GM23248 (cell line): ENCODE measurements around the gene ARFGEF3. TPM values are rescaled to one million over a fixed set of nuclear protein-coding genes. Genes with fewer than 3 reads are reported as not detected.

Source experiments
- DNase-seq: peaks from one replicate; pipeline ENCODE4 v3.0.0-alpha.2; 2015
- H2AFZ ChIP-seq: fragments of 200-600 bp; sonication (generic); 2 replicates; pipeline ENCODE4 v1.6.1; 2016; ENCODE audit warnings: antibody characterized with exemption
- H3F3A ChIP-seq: fragments of 200-600 bp; sonication (generic); 2 replicates; pipeline ENCODE4 v1.6.1; 2016; ENCODE audit warnings: mild to moderate bottlenecking, antibody characterized with exemption, mixed run types; ENCODE audit not compliant: insufficient read depth
- H3K27ac ChIP-seq: fragments of 200-600 bp; sonication (generic); 2 replicates; pipeline ENCODE4 v1.5.1; 2016; ENCODE audit warnings: mild to moderate bottlenecking
- H3K27me3 ChIP-seq: fragments of 200-600 bp; sonication (generic); replicated peaks from 2 replicates; pipeline ENCODE4 v1.6.1; 2016; ENCODE audit warnings: mild to moderate bottlenecking; ENCODE audit not compliant: insufficient read depth
- H3K36me3 ChIP-seq: fragments of 200-600 bp; sonication (generic); 2 replicates; pipeline ENCODE4 v1.6.1; 2016; ENCODE audit warnings: low read depth, mild to moderate bottlenecking
- H3K4me1 ChIP-seq: fragments of 200-600 bp; sonication (generic); 2 replicates; pipeline ENCODE4 v1.6.1; 2016; ENCODE audit warnings: mild to moderate bottlenecking; ENCODE audit not compliant: insufficient read depth
- H3K4me2 ChIP-seq: fragments of 200-600 bp; sonication (generic); one replicate; pipeline ENCODE4 v1.6.1; 2016; ENCODE audit warnings: mild to moderate bottlenecking; ENCODE audit not compliant: unreplicated experiment
- H3K4me3 ChIP-seq: fragments of 200-600 bp; sonication (generic); 2 replicates; pipeline ENCODE4 v1.5.1; 2016; ENCODE audit warnings: mild to moderate bottlenecking
- H3K79me2 ChIP-seq: fragments of 200-600 bp; sonication (generic); 2 replicates; pipeline ENCODE4 v1.6.1; 2016; ENCODE audit warnings: mild to moderate bottlenecking; ENCODE audit not compliant: insufficient read depth
- H3K9ac ChIP-seq: fragments of 200-600 bp; sonication (generic); 2 replicates; pipeline ENCODE4 v1.6.1; 2016; ENCODE audit warnings: mild to moderate bottlenecking
- H3K9me2 ChIP-seq: fragments of 200-600 bp; sonication (generic); 2 replicates; pipeline ENCODE4 v1.6.1; 2016; ENCODE audit warnings: mixed run types, mild to moderate bottlenecking, moderate library complexity; ENCODE audit not compliant: insufficient read depth
- H3K9me3 ChIP-seq: fragments of 200-600 bp; sonication (generic); one replicate; pipeline ENCODE4 v1.6.1; 2017; ENCODE audit warnings: low read depth
- H4K20me1 ChIP-seq: fragments of 200-600 bp; sonication (generic); 2 replicates; pipeline ENCODE4 v1.6.0; 2016; ENCODE audit not compliant: insufficient read depth
- EZH2 ChIP-seq: fragments of 200-600 bp; sonication (generic); IDR thresholded peaks from 2 replicates; pipeline ENCODE4 v1.6.1; 2018; ENCODE audit warnings: antibody characterized with exemption, mild to moderate bottlenecking; ENCODE audit not compliant: insufficient read depth, poor library complexity, severe bottlenecking
- EZH2phosphoT487 ChIP-seq: fragments of 200-600 bp; sonication (generic); IDR thresholded peaks from 2 replicates; pipeline ENCODE4 v1.6.1; 2018; ENCODE audit warnings: antibody characterized with exemption, moderate library complexity, mild to moderate bottlenecking, low read depth; ENCODE audit not compliant: insufficient read depth
- WGBS, 2 experiments: methylation state at CpG; one replicate each; pipeline ENCODE4 v1.1.6; 2015 to 2017; ENCODE audit warnings: low lambda C conversion rate in 2 of 2, low coverage in 1 of 2; ENCODE audit errors: missing lambda C conversion rate in 2 of 2; 5-methylcytosine and 5-hydroxymethylcytosine counted together
- in situ Hi-C: fragments of 300-500 bp; cut with MboI; formaldehyde crosslinking; loops from 2 replicates; pipeline ENCODE4 v1.15.0; 2020
- polyA plus RNA-seq: library from polyadenylated mRNA; unstranded; fragments of >200 nt; fragmentation: Nextera tagmentation; extraction: Ambion mirVana; gene quantifications from 2 replicates; pipeline ENCODE4 v1.2.1, GENCODE V29; 2016
- total RNA-seq: library from RNA; depleted of rRNA; stranded (reverse); fragments of >200 nt; shearing (Covaris generic); gene quantifications from 2 replicates; pipeline ENCODE4 v1.2.3, GENCODE V29; 2014

The ARFGEF3 gene
- total and polyA plus RNA-seq, 2 experiments from 2014 or later = 0.06 to 0.11 TPM

DNA sequence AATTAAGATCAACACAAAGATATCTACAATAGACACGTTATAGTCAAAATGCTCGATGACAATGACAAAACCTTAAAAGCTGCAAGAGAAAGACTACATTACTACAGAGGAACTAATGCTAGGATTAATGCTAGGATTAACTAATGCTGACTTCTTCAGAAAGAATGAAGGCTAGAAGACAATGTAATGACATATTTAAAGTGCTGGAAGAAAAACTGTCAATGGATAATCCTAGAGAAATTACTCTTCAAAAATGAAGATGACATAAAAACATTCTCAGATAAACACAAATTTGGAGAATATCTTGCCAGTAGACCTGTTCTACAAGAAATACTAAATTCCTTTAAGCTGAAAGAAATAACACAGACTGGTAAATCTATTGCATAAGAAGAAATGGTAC is 140.8 kb downstream of the ARFGEF3 start:
- in situ Hi-C loops = no loop called here
- Histone ChIP-seq H3K27me3 (no peaks in the 10 kb centered on the region), H3K9ac (no peak overlapping the region), H3K36me3 (no peaks in the 10 kb centered on the region), H3K9me3 (no peaks in the 10 kb centered on the region), H3K4me2 (no peak overlapping the region), H4K20me1 (no peaks in the 10 kb centered on the region), H3K4me3 (no peak overlapping the region), H3K9me2 (no peaks in the 10 kb centered on the region), H3K27ac (no peak overlapping the region), H3K4me1 (peaks cover 7% of the 10 kb centered on the region; the same call in 1 of the 2 replicates), H2AFZ (no peak overlapping the region), H3F3A (no peaks in the 10 kb centered on the region), H3K79me2 (no peaks in the 10 kb centered on the region)
- no peak for DNase-seq
- TF ChIP-seq EZH2phosphoT487 (no peak), EZH2 (no peak)
- 88% methylated on average over 2 of the region's 2 CpGs for WGBS, 2 experiments

DNA sequence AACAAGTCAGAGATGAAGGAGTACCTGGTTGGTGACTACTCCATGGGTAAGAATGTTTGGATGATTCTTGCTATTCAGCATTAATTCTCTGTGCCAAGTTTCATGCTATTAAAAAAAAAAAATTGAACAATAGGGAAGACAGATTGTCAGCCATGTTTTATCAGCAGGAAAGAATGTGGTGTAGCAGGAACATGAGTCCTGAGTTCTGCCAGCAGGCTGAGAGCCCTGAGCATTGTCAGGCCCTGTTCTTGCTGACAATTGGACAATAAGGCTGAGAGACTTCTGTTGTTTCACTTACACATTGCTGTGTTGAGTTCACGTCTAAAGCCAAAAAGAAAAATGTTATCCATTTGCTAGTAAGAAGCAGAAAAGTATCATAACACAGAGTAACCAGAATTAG is 145.6 kb downstream of the ARFGEF3 start:
- Histone ChIP-seq H3K79me2 (no peaks in the 10 kb centered on the region), H3K4me3 (no peak overlapping the region), H3K4me1 (no peaks in the 10 kb centered on the region), H3K27ac (no peak overlapping the region), H3K9ac (no peak overlapping the region), H3K27me3 (no peaks in the 10 kb centered on the region), H3K36me3 (no peaks in the 10 kb centered on the region), H3K4me2 (no peak overlapping the region), H4K20me1 (no peaks in the 10 kb centered on the region), H3K9me2 (no peaks in the 10 kb centered on the region), H3K9me3 (no peaks in the 10 kb centered on the region), H3F3A (no peaks in the 10 kb centered on the region), H2AFZ (no peak overlapping the region)
- no peak for TF ChIP-seq EZH2
- no peak for TF ChIP-seq EZH2phosphoT487
- 15 to 19% methylated on average over 1 of the region's 1 CpG for WGBS, 2 experiments
- in situ Hi-C loops = no loop called here
- no peak for DNase-seq

DNA sequence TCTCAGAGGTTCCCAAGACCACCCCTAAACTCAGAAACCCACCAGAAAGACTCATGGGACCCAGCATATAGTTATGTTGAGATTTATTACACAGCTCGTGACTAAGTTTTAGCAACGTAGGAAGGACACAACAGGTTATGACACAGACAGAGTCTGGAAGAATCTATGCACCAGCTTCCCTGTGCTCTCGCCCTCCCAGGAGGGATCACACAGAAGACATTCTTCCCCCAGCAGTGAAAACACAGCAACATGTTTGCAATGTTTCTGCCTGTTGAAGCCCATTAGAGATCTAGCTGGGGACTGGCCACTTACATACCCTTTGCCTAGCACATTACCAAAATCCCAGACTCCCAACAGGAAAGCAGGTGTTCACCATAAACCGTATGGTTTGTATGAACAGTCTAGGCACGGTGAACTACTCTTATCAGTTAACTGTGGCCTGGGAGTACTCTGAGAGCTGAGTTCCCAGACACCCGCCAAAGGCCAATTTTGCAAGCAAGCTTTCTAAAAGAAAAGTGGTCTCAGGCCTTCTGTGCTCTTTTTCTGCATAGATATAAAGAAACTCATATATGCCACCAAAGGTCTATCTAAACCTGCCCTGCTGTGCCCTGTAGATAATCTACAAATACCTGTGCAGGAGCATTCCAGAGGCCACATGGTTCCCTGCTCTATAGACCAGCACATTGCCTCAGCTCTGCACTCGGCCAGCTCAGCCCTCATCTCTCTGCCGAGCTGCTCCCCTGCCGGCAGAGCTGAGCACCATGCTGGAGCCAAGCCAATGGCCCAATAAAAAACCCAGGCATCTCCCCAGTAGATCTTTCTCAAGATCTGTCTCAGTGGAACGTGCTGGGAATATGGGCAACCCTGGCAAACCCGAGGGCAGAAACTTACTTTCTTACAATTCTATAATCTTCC is 146.3 kb downstream of the ARFGEF3 start:
- H4K20me1 ChIP-seq = no peaks in the 10 kb centered on the region
- no peak overlapping the region for H3K27ac ChIP-seq
- no peaks in the 10 kb centered on the region for H3K27me3 ChIP-seq
- H2AFZ ChIP-seq = no peak overlapping the region
- H3K4me2 ChIP-seq = no peak overlapping the region
- TF ChIP-seq EZH2 (no peak), EZH2phosphoT487 (no peak)
- WGBS, 2 experiments = 50 to 59% methylated on average over 11 of the region's 11 CpGs
- DNase-seq = peak; percentile 66
- no peak overlapping the region for H3K9ac ChIP-seq
- no peak overlapping the region for H3K4me3 ChIP-seq
- H3K9me2 ChIP-seq = no peaks in the 10 kb centered on the region
- no peaks in the 10 kb centered on the region for H3K4me1 ChIP-seq
- in situ Hi-C loops = no loop called here
- no peaks in the 10 kb centered on the region for H3K79me2 ChIP-seq
- no peaks in the 10 kb centered on the region for H3K36me3 ChIP-seq
- no peaks in the 10 kb centered on the region for H3F3A ChIP-seq
- no peaks in the 10 kb centered on the region for H3K9me3 ChIP-seq

DNA sequence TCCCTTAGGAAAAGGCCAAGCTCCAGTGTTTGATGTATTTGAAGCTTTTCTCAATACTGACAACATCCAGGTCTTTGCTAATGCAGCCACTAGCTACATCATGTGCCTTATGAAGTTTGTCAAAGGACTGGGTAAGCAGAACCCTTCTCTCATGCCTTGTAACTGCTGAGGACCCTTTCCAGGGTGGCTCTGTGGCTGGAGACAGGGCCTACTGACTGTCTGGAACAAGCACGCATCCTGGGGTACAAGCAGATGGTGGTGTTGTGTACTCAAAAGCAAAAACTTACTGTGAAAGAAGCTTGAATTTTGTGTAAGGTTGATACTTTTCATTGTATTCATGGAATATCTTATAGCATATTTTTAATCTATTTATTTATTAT is 147.0 kb downstream of the ARFGEF3 start:
- Histone ChIP-seq H3K4me3 (no peak overlapping the region), H3K9ac (no peak overlapping the region), H2AFZ (no peak overlapping the region), H3K9me3 (no peaks in the 10 kb centered on the region), H3K27me3 (no peaks in the 10 kb centered on the region), H3K27ac (no peak overlapping the region), H4K20me1 (no peaks in the 10 kb centered on the region), H3K4me2 (no peak overlapping the region), H3K4me1 (no peaks in the 10 kb centered on the region), H3K9me2 (no peaks in the 10 kb centered on the region), H3K36me3 (no peaks in the 10 kb centered on the region), H3F3A (no peaks in the 10 kb centered on the region), H3K79me2 (no peaks in the 10 kb centered on the region)
- TF ChIP-seq EZH2phosphoT487 (no peak), EZH2 (no peak)
- in situ Hi-C loops = no loop called here
- DNase-seq = no peak
- 96% methylated on average over 1 of the region's 1 CpG for WGBS, 2 experiments
